ENCODE results near the gene SLC30A2.

DNA sequence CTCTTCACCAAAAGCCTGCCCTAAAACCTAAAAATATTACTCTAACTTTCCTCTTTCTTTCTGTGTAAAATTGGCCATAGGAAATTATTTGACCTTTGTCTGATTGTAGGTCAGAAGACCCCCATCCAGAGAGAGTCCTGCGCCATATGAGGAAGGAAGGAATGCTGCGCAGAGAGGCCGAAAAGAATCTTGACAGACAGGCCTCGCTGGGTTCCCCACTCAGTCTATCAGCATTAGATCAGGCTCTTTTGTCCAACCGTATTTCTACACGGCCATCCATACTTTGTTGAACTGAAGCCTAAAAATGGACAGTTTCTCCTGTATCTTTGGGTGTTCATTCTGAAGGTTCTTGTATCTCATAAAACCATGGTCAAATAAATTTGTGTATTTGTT is 4.3 kb upstream of the SLC30A2 start:
- TF ChIP-seq, protein P1, sequence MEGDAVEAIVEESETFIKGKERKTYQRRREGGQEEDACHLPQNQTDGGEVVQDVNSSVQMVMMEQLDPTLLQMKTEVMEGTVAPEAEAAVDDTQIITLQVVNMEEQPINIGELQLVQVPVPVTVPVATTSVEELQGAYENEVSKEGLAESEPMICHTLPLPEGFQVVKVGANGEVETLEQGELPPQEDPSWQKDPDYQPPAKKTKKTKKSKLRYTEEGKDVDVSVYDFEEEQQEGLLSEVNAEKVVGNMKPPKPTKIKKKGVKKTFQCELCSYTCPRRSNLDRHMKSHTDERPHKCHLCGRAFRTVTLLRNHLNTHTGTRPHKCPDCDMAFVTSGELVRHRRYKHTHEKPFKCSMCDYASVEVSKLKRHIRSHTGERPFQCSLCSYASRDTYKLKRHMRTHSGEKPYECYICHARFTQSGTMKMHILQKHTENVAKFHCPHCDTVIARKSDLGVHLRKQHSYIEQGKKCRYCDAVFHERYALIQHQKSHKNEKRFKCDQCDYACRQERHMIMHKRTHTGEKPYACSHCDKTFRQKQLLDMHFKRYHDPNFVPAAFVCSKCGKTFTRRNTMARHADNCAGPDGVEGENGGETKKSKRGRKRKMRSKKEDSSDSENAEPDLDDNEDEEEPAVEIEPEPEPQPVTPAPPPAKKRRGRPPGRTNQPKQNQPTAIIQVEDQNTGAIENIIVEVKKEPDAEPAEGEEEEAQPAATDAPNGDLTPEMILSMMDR (IDR thresholded peaks at IDR 0.05), result no peak
- TF ChIP-seq POLR2AphosphoS5 (IDR thresholded peaks at IDR 0.05), result no peak
- TF ChIP-seq EP300 (IDR thresholded peaks at IDR 0.05), result no peak

Measured in upper lobe of left lung (tissue), 4 donors.